Breast epithelium (tissue), 3 donors: ENCODE data around the gene DNAJB1.

Experiments
- CTCF ChIP-seq, 3 donors: fragments of 450-650 bp; IDR thresholded peaks; one replicate each; pipeline ENCODE4 v1.5.1; 2016 to 2017; ENCODE audit warnings: antibody characterized with exemption in 3 of 3, mild to moderate bottlenecking in 3 of 3, moderate library complexity in 3 of 3
- POLR2A ChIP-seq: fragments of 450-650 bp; IDR thresholded peaks from one replicate; pipeline ENCODE4 v1.6.1; 2016; ENCODE audit warnings: antibody characterized with exemption, mild to moderate bottlenecking, moderate library complexity

GRCh38 chr19:14479309-14479974, 38.8 kb downstream of the DNAJB1 start:
- no peak for TF ChIP-seq CTCF (IDR thresholded peaks at IDR 0.05)
- no peak for TF ChIP-seq POLR2A
